AG20443 (cell line): ENCODE measurements around the gene PFN1.
A peak's percentile ranks its signal among the peaks of the same experiment; 100 is the strongest.
"Not testable (repeated sequence)": the region's sequence is repeated elsewhere in the genome, so short reads cannot be mapped to it uniquely, and the experiment has no call there.

ENCODE experiments used
- DNase-seq: peaks from one replicate; pipeline ENCODE4 v3.0.0; 2012; ENCODE audit warnings: low spot score, mixed read lengths

The PFN1 gene

DNA sequence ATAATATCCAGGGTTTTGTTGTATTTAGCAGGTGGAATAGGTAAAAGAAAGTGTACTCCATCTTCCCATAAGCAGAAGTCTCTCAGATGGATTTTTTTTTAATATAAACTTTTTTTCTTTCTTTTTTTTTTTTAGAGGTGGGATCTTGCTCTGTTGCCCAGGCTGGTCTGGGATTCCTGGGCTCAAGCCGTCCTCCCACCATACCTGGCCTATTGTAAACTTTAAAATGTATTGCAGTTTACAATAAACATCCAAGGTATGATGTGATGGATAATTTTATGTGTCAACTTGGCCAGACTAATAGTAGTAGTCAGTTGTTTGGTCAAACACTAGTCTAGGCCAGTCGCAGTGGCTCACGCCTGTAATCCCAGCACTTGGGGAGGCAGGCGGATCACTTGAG, 27.0 kb downstream of the PFN1 start:
- no peak for DNase-seq

DNA sequence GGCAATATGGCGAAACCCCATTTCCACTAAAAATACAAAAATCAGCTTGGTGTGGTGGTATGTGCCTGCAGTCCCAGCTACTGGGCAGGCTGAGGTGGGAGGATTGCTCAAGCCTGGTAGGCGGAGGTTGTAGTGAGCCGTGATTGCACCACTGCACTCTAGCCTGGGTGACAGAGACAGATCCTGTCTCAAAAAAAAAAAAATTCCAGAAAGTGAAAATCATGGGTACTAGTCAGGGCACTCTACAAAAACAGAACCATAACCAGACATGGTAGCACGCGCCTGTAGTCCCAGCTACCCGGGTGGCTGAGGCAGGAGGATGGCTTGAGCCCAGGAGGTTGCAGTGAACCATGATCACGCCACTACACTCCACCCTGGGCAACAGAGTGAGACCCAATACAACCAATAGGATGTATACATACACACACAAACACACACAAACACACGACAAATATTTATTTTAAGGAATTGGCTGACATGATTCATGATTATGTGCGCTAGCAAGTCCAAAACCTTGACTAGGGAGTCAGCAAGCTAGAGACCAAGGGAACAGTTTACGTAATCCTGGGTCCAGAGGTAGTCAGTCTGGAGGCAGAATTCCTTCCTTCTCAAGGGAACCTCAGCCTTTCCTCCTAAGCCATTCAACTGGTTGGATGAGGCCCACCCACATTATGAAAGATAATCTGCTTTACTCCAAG, 27.8 kb downstream of the PFN1 start:
- DNase-seq = no peak

DNA sequence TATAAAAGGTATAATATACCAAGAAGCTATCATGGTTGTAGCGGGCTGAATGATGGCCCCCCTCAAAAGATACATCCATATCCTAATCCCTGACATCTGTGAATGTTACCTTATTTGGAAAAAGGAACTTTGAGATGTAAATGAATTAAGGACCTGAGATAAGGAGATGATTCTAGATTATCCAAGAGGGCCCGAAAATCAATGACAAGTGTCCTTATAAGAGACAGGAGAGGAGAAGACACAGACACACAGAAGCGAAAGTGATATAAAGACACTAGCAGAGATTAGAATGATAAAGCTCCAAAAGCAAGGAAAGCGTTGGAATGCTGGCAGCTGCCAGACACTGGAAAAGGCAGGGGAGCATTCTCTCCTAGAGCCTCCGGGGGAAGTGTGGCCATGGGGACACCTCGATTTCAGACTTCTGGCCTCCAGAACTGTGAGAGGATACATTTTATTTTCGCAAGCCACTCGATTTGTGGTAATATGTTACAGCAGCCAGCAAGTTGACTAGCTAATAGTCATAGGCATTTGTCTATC, 28.8 kb downstream of the PFN1 start:
- no peak for DNase-seq

DNA sequence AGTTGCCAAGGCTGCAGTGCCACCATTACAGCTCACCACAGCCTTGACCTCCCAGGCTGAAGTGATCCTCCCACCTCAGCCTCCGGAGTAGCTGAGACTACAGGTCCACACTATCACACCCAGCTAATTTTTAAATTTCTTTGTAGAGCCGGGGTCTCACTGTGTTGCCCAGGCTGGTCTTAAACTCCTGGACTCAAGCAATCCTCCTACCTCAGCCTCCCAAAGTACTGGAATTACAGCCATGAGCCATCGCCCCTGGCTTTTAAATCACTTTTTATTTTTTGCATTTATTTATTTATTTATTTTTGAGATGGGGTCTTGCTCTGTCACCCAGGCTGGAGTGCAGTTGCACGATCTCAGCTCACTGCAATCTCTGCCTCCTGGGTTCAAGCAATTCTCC, 33.8 kb downstream of the PFN1 start:
- DNase-seq = not testable (repeated sequence)

DNA sequence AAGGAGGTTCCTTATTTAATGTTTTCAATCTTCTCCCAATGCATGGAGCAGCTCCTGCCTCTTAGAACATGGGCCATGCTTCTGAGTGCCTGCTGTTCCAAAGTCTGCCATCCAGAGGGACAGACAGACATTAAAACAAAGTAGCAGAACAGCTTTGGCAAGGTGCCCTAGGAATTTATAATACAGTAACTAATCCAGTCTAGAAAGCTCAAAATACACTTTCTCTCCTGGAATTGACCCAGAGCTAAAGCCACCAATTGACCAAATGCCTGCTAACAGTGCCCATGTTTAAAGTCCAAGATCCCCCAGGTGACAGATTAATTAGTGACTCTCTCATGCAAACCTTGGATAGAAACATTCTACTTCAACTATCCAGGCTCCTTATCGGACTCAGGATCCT, 34.3 kb downstream of the PFN1 start:
- DNase-seq = no peak

DNA sequence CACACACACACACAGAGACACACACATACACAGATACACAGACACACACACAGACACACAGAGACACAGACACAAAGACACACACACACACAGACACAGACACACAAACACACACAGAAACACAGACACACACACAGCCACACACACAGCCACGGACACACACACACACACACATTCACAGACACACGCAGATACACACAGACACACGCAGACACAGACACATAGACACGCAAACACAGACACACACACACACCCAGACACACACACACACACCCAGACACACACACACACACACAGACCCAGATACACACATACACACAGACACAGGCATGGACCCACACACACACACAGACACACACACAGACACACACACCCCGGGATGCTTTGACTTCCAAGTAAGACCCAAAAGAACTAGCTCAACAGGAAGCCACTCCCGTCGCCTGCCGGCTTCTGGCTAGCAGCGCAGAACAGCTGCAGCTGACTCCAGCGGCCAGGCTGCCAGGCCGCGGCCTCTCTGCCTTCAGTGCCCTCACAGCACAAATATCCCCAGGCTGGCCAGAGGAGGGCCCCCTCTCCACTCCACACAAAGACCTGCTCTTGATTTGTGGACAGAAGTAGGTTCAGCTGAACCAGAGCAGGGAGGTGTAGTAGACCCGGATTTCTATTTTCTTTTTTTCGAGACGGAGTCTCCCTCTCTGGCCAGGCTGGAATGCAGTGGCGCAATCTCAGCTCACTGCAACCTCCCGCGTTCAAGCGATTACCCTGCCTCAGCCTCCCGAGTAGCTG, 39.4 kb downstream of the PFN1 start:
- DNase-seq = peak; percentile 96

DNA sequence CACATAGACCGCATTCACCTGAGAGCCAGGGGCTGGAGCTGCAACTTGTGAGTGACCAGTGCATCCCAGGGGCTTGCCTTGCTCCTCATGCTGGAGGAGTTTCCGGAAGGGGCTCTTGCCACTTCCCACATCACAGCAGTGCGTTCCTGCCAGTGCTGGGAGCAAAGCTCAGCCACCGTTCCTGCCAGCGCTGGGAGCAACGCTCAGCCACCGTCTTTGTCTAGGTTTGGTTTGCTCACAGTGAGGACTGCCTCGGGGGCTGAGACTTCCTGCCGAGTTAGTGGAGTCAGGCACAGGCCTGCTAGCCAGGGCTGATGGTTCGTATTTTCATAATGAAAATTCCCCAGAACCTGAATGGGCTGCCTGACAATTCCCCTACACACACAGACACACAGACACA, 40.0 kb downstream of the PFN1 start:
- DNase-seq = no peak

DNA sequence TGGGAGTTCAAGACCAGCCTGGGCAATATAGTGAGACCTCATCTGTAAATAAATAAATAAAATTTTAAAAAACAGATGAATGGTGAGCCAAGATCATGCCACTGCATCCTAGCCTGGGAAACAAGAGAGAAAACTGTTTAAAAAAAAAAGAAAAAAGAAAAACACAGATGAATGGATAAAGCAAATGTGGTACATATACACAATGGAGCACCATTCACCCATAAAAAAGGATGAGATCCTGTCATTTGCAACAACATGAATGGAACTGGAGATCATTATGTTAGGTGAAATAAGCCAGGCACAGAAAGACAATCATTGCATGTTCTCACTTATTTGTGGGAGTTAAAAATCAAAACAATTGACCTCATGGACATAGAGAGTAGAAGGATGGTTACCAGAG, 41.7 kb downstream of the PFN1 start:
- not testable (repeated sequence) for DNase-seq

DNA sequence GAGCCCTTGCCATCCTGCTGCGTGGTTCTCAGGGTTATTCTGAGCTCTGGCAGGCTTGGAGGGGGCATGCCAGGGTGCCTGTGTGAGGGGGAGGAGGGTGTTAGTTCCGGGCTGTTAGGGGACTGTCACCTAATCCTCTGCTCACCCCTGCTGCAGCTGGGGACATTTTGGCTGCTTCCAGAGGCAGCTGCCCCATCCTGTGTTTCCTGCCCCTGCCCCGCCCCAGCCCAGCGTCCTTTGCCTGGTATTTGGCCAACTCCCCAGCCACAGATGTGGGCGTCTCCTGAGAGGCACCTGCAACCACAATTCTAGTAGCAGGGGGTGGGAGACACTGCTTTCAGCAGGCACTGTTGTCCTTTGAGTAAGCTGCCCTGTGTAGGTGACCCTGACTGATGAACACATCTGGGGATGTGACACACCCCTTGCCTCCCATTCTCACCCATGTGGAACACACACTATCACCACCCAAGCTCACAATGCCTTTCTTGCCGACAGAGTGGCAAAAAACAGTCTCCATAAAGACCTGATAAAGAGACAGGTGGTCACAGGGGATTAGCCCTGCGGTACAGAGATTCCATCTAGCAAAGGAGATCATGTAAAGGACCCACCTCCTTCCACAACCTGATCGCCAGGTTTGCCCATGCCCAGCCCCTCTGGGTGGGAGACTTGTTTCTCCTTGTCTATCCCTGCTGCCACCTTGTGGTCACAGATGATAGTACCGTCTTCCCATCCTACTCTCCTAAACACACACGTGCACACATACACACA, 45.1 kb downstream of the PFN1 start, which contains the start of gene CHRNE:
TSS of gene CHRNE (minus strand) at position 48 of the 768 bp plus-strand sequence. CDS start at position 13, 35 bp downstream.
- peak; percentile 53 for DNase-seq

DNA sequence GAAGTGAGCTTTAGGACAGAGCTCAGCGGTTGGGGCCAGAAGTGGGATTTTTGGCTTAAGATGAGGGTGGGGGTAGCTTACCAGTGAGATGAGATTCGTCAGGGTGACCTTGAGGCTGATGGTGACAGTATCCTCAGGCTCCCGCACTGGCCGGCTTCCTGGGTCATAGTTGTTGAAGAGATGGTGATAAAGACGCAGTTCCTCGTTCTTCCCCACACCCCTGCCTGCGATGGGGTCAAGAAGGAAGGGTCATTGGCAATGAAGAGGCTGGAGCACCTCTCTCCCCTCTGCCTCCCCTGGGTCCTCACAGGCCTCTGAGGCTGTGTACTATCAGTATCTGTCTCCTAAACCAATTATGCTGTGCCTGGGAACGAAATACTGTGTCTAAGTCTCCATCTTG, 45.8 kb downstream of the PFN1 start:
- DNase-seq = no peak

DNA sequence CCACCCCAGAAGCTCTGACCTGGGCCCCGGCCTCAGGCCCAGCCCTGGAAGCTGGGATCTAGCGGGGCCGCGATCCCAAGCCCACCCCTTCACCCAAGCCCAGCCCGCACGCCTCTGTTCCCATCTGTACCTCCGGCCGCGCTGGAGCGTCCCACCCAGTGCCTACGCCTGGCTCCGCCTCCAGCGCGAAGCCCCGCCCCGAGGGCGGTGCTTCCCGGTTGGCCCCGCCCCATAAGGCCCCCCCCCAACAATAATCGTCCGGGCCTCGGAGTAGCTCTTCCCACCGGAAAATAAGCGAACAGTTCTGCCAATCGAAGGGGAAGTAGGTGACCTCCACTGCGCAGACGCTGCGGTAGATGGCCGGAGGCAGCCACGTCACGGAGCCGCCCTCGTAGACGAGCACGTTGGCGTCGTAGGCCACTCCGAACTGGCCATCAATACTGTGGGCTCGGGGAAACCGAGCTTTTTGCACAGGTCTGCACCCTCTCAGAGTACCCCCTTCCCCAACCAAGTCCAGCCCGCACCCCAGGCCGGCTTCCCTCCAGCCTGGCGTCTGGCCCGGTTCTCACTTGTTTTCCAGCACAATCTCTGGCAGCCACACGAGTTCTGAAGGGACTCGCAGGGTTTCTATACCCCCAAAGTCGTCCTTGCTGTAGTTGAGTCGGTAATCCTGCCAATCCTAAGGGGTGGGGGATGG, 46.5 kb downstream of the PFN1 start:
- no peak for DNase-seq

DNA sequence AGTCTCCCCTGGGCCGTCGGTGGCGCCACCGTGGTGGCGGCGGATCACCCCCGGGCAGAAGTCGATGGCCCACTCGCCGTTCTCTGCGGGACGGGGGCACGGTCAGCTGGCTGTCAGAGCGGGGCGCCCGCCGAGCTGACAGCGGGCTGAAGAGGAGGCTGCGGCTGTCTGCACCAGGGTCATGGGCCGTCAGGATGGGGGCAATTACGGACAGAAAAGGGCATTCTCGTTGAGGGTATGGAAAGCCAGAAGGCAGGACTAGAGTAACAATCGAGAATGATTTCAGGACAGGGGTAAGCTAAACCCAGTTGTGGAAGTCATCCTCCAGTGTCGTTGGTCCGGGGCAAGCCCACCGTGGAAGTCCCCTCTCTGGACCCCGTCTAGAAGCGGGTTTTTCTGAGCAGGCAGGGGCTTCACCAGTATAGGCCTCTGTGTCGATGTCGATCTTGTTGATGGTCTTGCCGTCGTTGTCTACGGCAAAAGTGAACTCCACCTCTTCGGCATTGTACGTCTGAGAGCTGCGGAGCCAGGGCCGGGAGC, 47.2 kb downstream of the PFN1 start:
- DNase-seq = no peak

DNA sequence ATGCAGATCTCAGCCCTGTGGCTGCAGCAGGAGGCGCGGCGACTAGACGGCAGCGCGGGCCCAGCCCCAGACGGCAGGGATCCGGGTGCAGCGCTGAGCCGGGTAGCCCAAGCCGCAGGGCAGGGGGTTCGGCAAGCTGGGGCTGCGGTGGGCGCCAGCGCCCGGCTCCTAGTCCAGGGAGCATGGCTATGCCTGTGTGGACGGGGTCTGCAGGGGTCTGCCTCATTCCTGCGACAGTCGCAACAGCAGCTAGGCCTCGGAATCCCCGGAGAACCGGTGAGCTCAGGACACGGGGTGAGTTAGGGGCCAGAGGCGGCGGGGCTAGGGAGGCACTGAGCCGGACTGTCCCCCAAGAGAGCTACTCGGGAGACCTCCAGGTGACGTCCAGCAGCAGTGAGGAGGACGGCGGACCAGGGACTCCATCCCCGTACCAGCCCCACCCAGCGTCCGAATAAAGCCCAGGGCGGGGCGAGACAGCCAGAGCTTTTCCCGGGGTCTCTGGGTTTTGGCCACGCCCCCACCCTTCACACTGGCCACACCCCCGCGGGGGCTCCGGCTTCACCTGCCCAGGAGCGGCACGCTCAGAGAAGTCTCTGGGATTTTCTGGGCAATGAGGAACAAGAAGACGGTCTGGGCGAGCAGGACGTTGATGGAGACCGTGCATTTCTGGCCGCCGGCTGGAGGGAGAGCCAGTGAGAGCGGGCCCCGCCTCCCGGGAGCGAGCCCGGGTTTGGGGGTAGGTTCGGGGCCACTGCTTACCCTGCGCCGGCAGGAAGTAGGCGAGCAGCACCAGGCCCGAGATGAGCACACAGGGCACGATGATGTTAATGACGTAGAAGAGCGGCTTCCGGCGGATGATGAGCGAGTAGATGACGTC, 47.9 kb downstream of the PFN1 start:
- no peak for DNase-seq

DNA sequence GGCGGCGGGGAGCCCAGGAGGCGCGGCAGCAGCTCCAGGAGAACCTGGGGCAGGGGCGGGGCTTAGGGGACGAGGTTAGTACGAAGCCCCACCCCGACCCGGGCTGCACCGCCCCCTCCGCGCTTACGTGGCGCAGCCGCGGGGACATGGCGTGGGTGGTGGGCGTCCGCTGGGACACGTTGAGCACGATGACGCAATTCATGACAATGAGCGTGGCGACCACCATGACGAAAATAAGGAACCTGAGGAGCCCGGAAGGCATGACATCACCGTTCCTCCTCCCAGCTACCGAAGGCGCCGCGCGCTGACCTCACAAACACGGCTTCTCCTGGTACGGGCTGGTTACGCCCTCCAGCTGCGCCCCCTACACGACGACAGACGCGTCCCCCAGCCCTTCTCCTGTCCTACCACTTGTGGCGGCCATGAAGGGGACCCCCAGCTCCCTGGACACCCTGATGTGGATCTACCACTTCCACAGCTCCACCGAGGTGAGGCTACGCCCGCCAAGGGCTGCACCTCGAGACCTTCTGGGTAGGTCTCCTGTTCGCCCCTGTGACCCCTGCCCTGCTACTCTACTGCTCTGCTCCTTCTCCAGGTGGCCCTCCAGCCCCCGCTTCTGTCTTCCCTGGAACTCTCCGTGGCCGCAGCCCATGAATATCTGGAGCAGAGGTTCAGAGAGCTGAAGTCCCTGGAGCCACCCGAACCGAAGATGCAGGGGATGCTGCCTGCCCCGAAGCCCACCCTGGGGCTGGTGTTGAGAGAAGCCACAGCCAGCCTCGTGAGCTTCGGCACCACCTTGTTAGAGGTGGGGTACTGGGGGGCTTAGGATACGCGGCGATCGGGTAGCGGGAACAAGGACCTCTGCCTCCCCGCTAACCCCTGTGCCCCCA, 48.7 kb downstream of the PFN1 start, which contains the start of gene C17orf107:
TSS of gene C17orf107 (plus strand) at position 196 of the 890 bp plus-strand sequence. CDS start at position 423, 227 bp downstream.
- DNase-seq = peak; percentile 89

DNA sequence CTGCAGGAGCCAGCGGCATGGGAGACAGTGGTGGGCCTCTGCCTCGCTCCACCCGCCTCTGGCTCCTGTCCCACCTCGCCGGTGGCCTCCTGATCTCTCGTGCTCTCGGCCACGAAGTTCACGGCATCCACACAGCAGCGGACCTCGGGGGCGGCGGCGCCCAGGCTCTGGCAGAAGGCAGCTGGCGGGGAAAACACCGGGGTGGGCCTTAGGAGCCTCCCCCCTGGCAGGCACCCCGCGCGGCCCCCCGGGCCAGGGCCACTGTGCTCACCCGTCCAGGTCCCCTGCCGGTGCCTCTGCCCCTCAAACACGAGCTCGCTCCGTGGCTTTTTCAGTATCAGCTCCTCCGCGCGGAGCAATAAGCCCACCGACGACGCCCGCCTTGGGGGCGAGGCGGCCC, 49.4 kb downstream of the PFN1 start:
- DNase-seq = no peak

DNA sequence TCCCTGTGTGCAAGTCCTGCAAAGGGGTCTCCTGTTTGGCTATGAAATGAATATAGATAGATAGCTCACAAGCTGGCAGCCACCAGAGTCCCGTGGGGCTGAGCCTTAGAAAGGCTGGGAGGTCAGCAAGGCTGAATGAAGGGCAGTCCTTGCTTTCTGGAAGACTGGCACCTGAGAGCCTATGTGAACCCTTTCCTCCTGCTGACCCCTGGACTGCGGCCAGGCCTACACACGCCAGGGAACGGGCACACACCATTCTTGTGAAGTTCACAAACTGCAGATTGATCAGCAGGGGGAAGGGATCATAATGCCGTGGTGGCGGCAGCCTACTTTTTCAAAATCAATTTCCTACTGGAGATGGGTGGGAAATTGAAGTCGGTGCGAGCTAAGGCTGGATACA, 50.0 kb downstream of the PFN1 start:
- DNase-seq = no peak

DNA sequence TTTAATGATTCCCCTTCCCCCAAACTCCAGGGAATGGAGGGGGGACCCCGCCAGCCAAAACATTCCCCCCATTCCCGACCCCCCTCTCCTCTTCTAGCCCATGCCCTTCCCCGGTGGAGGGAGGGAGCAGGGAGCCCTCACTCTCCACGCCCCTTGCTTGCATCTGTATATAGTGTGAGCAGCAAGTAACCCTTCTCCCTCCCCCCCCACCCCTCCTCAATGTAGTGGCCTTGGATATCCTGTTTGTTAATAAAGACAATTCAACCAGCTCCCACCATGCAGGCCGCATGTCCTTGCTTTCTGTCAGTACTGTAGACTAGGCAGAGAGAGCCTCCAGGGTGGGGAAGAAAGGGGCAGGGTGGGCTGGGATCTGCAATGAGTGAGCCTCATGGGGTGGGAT, 50.5 kb downstream of the PFN1 start:
- no peak for DNase-seq

DNA sequence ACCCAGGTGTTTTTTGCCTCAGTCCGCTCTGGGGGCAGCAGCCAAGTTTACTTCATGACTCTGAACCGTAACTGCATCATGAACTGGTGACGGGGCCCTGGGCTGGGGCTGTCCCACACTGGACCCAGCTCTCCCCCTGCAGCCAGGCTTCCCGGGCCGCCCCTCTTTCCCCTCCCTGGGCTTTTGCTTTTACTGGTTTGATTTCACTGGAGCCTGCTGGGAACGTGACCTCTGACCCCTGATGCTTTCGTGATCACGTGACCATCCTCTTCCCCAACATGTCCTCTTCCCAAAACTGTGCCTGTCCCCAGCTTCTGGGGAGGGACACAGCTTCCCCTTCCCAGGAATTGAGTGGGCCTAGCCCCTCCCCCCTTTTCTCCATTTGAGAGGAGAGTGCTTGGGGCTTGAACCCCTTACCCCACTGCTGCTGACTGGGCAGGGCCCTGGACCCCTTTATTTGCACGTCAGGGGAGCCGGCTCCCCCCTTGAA, 51.1 kb downstream of the PFN1 start:
- DNase-seq = no peak
